NCI-H524 treated with DMSO at 0.1 percent for 48 hours (cell line): ENCODE data around the gene RALGPS2.
"Not testable (repeated sequence)": the region's sequence is repeated elsewhere in the genome, so short reads cannot be mapped to it uniquely, and the experiment has no call there.

Source experiments
- DNase-seq: peaks from one replicate; lab custom pipeline; 2025; lab: John Stamatoyannopoulos, UW

The RALGPS2 gene

DNA sequence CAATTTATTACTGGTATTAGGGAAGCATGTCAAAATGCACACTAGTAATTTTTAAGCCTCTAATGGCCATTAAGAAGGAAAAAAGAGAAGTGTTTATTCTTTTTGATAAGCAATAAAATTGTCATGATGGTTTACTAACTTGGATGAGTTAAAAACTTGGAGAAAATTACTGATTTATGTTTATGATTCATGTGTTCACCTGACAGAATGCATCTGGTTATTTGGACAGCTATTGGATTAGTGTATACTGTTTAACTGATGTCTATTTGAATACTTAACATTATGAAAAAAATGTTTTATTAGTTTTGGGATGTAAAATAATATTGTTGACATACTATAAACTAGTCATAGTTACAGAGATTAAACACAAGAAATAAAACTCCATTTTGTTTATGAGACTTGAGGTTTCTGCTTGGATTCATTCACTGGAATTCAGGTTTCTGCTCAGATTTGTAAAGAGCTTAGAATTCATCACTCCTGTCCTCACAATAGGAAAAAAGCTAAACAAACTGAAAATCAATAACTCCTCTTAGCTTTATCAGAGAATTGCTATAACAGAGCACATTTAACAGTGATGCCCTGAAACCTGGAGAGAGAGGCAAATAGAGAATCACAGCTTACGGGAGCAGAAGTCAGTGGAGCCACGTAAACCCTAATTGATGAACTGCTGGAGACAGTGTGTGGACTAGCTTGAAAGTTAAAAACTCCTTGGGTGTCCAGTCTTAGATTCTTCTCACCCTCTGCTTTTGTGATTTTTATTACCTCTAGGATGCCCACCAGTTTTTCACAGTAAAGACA lies 56.7 kb downstream of the RALGPS2 start:
- DNase-seq, result no peak

DNA sequence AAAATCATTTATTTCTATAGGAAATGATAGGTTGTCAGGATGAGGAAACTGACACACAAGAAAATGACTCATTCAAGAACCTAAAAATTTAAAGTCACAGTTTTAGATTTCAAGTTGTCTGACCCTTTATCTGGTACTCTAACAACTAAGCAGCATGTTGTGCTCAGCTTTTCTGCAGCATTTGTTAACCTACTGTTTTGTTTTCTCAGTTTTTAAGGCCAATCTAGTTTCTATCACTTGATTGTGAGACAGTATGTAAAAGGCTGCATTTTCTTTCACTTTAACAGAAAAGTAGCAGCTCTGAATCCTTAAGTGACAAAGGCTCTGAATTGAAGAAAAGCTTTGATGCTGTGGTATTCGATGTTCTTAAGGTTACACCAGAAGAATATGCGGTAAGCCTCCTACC lies 59.1 kb downstream of the RALGPS2 start:
- DNase-seq, result no peak

DNA sequence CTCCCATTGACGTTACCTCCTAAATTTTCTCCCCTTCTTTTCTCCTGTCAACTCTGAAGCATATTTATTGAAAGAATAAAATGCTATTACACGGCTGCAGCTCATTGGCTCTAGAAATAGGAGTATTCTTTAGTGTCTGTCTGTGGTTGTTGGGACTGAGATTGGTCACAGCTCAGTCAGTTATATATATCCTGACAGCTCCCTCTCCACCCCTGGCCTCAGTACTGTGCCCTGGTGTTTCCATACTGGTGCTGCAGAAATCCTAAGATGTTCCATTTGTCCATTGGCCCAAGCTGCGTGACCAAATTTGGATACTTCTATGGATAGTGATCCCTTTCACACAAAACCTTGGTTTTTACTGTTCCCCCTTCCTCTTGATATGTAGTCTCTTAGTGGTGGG lies 67.3 kb downstream of the RALGPS2 start:
- DNase-seq, result no peak

GRCh38 chr1:178796013-178796412 lies 71.0 kb downstream of the RALGPS2 start:
- DNase-seq, result no peak

DNA sequence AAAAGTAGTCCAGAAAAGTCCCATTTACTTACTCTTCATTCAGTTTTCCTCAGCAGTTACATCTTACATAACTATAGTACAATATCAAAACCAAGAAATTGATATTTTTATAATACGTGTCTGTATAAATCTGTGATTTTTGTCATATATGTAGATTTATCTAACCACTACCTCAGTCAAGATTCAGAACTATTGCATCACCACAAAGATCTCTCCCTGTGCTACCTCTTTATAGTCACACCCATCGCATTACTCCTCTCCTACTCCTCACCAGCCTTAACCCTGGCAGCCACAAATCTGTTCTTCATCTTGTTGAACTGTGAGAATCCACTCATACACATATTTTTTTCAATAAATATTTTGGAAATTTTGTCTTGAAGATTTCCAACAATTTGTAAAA lies 72.5 kb downstream of the RALGPS2 start:
- DNase-seq, result no peak

DNA sequence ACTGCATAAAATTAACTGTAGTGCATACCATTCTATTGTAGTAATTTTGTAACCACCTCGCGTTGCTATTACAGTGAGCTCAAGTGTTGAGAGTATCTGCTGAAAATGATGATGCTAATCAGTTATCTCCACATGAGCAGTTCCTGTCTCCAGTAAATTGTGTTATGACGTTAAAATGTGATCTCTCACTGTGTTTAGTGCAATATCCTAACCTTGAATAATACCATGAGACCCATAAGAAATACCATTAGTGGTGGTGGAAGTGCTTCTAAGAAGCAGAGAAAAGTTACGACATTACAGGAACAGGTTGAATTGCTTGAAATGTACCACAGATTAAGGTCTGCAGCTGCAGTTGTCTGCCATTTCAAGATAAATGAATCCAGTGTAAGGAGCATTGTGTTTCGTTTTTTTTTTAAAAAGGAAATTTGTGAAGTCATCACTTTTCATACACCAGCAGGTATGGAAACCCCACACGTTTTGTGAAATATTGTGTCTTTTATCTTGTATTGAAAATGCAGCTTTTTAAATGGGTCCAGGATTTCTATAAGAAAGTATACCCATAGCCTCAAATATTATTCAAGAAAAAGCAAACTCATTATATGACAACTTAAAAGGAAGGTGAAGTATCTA lies 73.3 kb downstream of the RALGPS2 start:
- no peak for DNase-seq

- DNase-seq, result no peak
These were observed 77.8 kb downstream of the RALGPS2 start for GRCh38 chr1:178802873-178803272.

GRCh38 chr1:178806665-178807300 lies 81.7 kb downstream of the RALGPS2 start:
- DNase-seq, result no peak

DNA sequence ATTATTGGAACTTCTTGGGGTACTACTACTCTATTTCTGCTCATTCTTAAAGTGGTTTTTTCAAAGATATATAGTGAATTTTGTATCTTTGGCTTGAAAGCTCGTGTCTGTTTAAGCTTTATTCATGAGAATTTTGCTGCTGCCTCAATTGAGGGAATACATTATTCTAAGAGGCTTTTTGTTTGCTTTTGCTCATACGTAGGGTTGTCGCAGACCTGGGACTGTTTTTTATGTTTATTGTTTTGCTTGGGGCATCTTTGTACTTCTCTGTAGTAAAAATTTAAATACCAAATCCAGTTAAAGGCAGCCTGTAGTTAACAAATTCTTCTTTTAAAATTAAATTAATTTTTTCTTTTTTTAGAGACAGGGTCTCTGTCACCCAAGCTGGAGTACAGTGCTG lies 83.5 kb downstream of the RALGPS2 start:
- no peak for DNase-seq

GRCh38 chr1:178810585-178810984 lies 85.5 kb downstream of the RALGPS2 start:
- DNase-seq, result no peak

GRCh38 chr1:178818416-178818815 lies 93.4 kb downstream of the RALGPS2 start:
- no peak for DNase-seq

DNA sequence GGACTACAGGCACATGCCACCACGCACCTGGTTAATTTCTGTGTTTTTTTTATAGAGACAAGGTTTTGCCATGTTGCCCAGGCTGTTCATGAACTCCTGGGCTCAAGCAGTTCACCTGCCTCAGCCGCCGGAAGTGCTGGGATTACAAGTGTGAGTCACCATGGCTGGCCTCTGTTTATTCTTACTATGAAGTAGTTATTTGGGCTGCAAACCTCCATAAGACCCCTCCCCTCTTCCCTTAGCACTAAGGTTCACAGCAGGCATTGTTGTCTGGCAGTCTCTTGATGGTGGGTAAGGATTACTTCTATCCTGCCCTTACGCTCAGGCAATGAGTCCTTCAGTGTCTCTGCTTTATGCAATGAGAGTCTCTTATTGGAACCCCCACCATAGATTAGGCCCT lies 94.1 kb downstream of the RALGPS2 start:
- no peak for DNase-seq

- DNase-seq, result no peak
These were observed 96.3 kb downstream of the RALGPS2 start for GRCh38 chr1:178821134-178821866.

GRCh38 chr1:178825167-178825566 lies 100.1 kb downstream of the RALGPS2 start:
- no peak for DNase-seq

GRCh38 chr1:178844436-178844835 lies 119.4 kb downstream of the RALGPS2 start:
- no peak for DNase-seq

DNA sequence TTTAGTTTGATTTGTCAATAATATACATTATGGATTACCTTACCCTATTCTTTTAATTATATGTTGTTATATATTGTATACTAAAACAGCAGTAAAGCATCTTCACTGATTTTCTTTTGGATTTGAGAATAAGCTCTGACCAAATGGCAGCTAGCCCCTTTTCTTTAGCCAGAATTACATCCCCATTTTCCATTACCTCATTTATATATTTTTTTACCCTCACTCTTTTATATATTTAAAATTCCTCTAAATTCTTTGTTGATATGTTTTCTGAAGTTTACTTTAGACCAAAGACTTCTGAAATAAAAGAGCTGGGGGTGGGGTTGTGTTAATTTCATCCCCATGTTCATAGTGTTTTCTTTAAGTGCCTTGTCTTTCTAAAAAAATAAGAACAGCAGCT lies 121.3 kb downstream of the RALGPS2 start:
- no peak for DNase-seq

DNA sequence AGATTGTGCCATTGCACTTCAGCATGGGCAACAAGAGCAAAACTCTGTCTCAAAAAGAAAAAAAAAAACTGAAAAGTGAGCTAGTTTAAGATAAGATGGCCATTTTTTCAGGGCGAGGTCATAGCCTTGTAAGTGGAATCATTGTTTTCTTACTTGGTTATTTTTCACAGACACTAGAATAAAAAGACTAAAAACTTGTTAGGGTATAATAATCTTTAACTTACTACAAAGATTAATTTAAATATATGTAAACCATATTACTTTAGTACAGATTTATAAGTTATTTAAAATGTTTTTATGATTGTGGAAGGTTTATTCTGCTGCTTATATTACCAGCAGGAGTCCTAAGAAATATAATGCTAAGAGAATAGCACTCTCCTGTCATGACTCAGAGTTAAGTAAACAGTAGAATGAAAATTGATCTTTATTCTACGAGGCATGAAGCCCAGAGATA lies 122.4 kb downstream of the RALGPS2 start:
- no peak for DNase-seq

- DNase-seq, result not testable (repeated sequence)
These were observed 122.9 kb downstream of the RALGPS2 start for GRCh38 chr1:178847919-178848318.

- no peak for DNase-seq
These were observed 124.9 kb downstream of the RALGPS2 start for GRCh38 chr1:178849918-178850317.

GRCh38 chr1:178857126-178857525 lies 132.1 kb downstream of the RALGPS2 start:
- no peak for DNase-seq

GRCh38 chr1:178862416-178862815 lies 137.4 kb downstream of the RALGPS2 start:
- no peak for DNase-seq

- DNase-seq, result no peak
These were observed 137.8 kb downstream of the RALGPS2 start for GRCh38 chr1:178862864-178863263.
